Stimulated activated naive CD4-positive, alpha-beta T cell treated with Interleukin-2 at 50 U/mL for 16 hours (primary cell): Measurements from ENCODE around the gene PLSCR4.

Experiments used
- DNase-seq: peaks from one replicate; lab custom pipeline; 2025; lab: John Stamatoyannopoulos, UW

The PLSCR4 gene

GRCh38 chr3:146191051-146191450, 59.9 kb downstream of the PLSCR4 start:
- DNase-seq, result no peak

- DNase-seq, result no peak
Observed at GRCh38 chr3:146189519-146190173, 61.3 kb downstream of the PLSCR4 start.

- no peak for DNase-seq
Observed at GRCh38 chr3:146187334-146187950, 63.5 kb downstream of the PLSCR4 start.

GRCh38 chr3:146184241-146185015, 66.5 kb downstream of the PLSCR4 start:
- no peak for DNase-seq

GRCh38 chr3:146181216-146181615, 69.7 kb downstream of the PLSCR4 start:
- DNase-seq, result no peak

GRCh38 chr3:146180376-146180775, 70.5 kb downstream of the PLSCR4 start:
- DNase-seq, result no peak

- no peak for DNase-seq
Observed at GRCh38 chr3:146178006-146178689, 72.8 kb downstream of the PLSCR4 start.

- no peak for DNase-seq
Observed at GRCh38 chr3:146177519-146177918, 73.4 kb downstream of the PLSCR4 start.

GRCh38 chr3:146177072-146177471, 73.8 kb downstream of the PLSCR4 start:
- no peak for DNase-seq

GRCh38 chr3:146172586-146172985, 78.3 kb downstream of the PLSCR4 start:
- DNase-seq, result no peak

- no peak for DNase-seq
Observed at GRCh38 chr3:146170591-146170990, 80.3 kb downstream of the PLSCR4 start.

GRCh38 chr3:146169891-146170290, 81.0 kb downstream of the PLSCR4 start:
- DNase-seq, result no peak

GRCh38 chr3:146166826-146167225, 84.1 kb downstream of the PLSCR4 start:
- DNase-seq, result no peak

- DNase-seq, result no peak
Observed at GRCh38 chr3:146166415-146166821, 84.5 kb downstream of the PLSCR4 start.

GRCh38 chr3:146165877-146166276, 85.0 kb downstream of the PLSCR4 start:
- no peak for DNase-seq

- no peak for DNase-seq
Observed at GRCh38 chr3:146164971-146165769, 85.7 kb downstream of the PLSCR4 start.

- no peak for DNase-seq
Observed at GRCh38 chr3:146164506-146164905, 86.4 kb downstream of the PLSCR4 start.

- DNase-seq, result no peak
Observed at GRCh38 chr3:146164071-146164470, 86.8 kb downstream of the PLSCR4 start.

GRCh38 chr3:146163584-146163983, 87.3 kb downstream of the PLSCR4 start:
- DNase-seq, result no peak

GRCh38 chr3:146162561-146162960, 88.3 kb downstream of the PLSCR4 start:
- no peak for DNase-seq

GRCh38 chr3:146161663-146162002, 89.3 kb downstream of the PLSCR4 start:
- DNase-seq, result no peak
